Peyer's patch (tissue), 4 donors: ENCODE results near the gene KCNN1. TPM values are rescaled to one million over a fixed set of nuclear protein-coding genes. Genes with fewer than 3 reads are reported as not detected.

ENCODE experiments used
- DNase-seq, 3 donors: peaks; one replicate each; pipeline ENCODE4 v3.0.0-alpha.2; 2017 to 2019
- H3K27ac ChIP-seq, 4 donors: fragments of 200-600 bp; sonication (generic); one replicate each; pipeline ENCODE4 v1.5.1; 2016 to 2019
- H3K27me3 ChIP-seq, 2 donors: fragments of 200-600 bp; sonication (generic); one replicate each; pipeline ENCODE4 v1.5.1; 2019
- H3K36me3 ChIP-seq, 3 donors: fragments of 200-600 bp; sonication (generic); one replicate each; pipeline ENCODE4 v1.5.1; 2016 to 2019
- H3K4me1 ChIP-seq, 4 donors: fragments of 200-600 bp; sonication (generic); one replicate each; pipeline ENCODE4 v1.5.1; 2016 to 2019
- H3K4me3 ChIP-seq, 4 donors: fragments of 200-600 bp; sonication (generic); 1 replicate in 3 of 4; 2 replicates in 1 of 4; pipeline ENCODE4 v1.5.1; 2016 to 2019; ENCODE audit warnings: mild to moderate bottlenecking in 1 of 4
- H3K9me3 ChIP-seq, 4 donors: fragments of 200-600 bp; sonication (generic); one replicate each; pipeline ENCODE4 v1.5.1; 2016 to 2019; ENCODE audit warnings: mild to moderate bottlenecking in 1 of 4
- CTCF ChIP-seq, 6 experiments: fragments of 450-650 bp in 4 of 6; fragments of 200-600 bp in 2 of 6; sonication (generic) in 1 of 6; IDR thresholded peaks; one replicate each; pipeline ENCODE4 v1.5.1; 2017 to 2019; ENCODE audit warnings: antibody characterized with exemption in 6 of 6, mild to moderate bottlenecking in 3 of 6, moderate library complexity in 1 of 6
- POLR2A ChIP-seq, 2 donors: fragments of 450-650 bp; IDR thresholded peaks; one replicate each; pipeline ENCODE4 v1.5.1; 2017; ENCODE audit warnings: antibody characterized with exemption in 2 of 2, mild to moderate bottlenecking in 2 of 2, moderate library complexity in 2 of 2
- total RNA-seq, 4 donors: library from RNA; depleted of rRNA; stranded (reverse); fragments of >200 nt; gene quantifications; one replicate each; pipeline ENCODE4 v1.1.0, GENCODE V29; 2016

KCNN1 gene
- total RNA-seq, 4 donors from 2014 or later = not detected

GRCh38 chr19:17931532-17932191 lies 35.2 kb upstream of the KCNN1 start:
- TF ChIP-seq POLR2A (IDR thresholded peaks at IDR 0.05) (no peak), CTCF (IDR thresholded peaks at IDR 0.05) (no peak)
- no peaks in the 10 kb centered on the region for H3K27me3 ChIP-seq
- peaks cover 0 to 14% (median 10%) of the 10 kb centered on the region in 4 donors for H3K4me1 ChIP-seq
- peak overlapping the region in 3 of 4 donors; percentile 63 to 85 (median 82) for H3K4me3 ChIP-seq
- peaks cover 0 to 6% (median 0%) of the 10 kb centered on the region in 3 donors for H3K36me3 ChIP-seq
- no peaks in the 10 kb centered on the region for H3K9me3 ChIP-seq
- H3K27ac ChIP-seq = peak overlapping the region in 1 of 4 donors; percentile 86
- peak in 1 of 3 donors; percentile 45 for DNase-seq

DNA sequence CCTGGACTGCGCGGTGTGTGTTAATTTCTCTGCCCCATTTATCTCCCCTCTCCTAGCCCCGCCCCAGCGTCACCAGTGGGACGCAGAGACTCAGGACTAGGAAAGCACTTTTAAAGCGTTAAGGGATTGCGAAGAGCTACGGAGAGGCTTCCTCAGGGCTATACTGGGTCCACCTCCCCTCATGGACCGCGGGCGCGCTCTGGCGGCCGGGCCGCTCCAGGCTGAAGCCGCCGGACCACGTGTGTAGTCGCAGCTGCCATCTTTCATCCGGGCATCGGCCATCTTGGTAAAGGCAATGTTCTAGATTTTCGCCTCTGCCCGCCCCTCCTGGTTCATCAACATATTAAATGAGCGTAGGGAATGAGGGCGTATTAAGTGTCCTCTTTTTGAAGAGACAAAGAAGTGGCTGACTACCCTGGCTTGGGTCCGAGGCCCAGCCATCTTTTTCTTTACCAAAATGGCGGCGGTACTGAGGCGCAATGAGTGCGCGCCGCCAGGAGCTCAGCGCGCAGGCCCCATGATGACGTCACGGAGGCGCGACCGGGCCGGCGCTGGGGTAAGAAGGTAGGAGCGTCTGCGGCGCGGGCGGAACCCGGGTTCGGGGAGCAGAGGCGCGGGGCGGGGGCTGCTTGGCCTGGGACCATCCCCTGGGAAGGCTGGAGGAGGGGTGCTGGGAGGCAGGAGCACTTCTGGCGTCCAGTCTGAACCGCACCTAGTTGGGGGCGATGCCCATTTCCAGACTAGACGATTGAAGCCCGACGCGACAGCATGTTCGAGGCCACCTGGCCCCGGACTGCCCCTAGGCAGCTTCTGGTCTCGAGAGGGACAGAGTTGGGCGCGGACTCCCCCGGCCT lies 34.2 kb upstream of the KCNN1 start, which contains the start of gene CCDC124:
CCDC124 (plus strand) TSS at position 531 of the 854 bp plus-strand sequence. CDS start 3,406 bp downstream, outside the sequence.
- Histone ChIP-seq H3K4me3 (peak within 1 kb of the TSS; percentile 63 to 85 (median 76)), H3K36me3 (peaks cover 0 to 8% (median 0%) of the 10 kb centered on the region in 3 donors), H3K27ac (peak within 1 kb of the TSS; percentile 75 to 87 (median 82)), H3K9me3 (no peaks in the 10 kb centered on the region), H3K27me3 (no peaks in the 10 kb centered on the region), H3K4me1 (peaks cover 0 to 14% (median 10%) of the 10 kb centered on the region in 4 donors)
- DNase-seq = peak; percentile 90 to 96 (median 95)
- TF ChIP-seq POLR2A (IDR thresholded peaks at IDR 0.05) (peak; percentile 76 to 84), CTCF (IDR thresholded peaks at IDR 0.05) (peak; percentile 83 to 99 (median 96))

- Histone ChIP-seq H3K4me3 (peak overlapping the region; percentile 63 to 85 (median 76)), H3K27me3 (no peaks in the 10 kb centered on the region), H3K27ac (peak overlapping the region; percentile 75 to 87 (median 82)), H3K4me1 (peaks cover 0 to 14% (median 10%) of the 10 kb centered on the region in 4 donors), H3K9me3 (no peaks in the 10 kb centered on the region), H3K36me3 (peaks cover 0 to 8% (median 0%) of the 10 kb centered on the region in 3 donors)
- DNase-seq = peak in 1 of 3 donors; percentile 44
- TF ChIP-seq CTCF (IDR thresholded peaks at IDR 0.05) = no peak
- TF ChIP-seq POLR2A (IDR thresholded peaks at IDR 0.05) = no peak
Observed at GRCh38 chr19:17933414-17934129, 33.3 kb upstream of the KCNN1 start.

DNA sequence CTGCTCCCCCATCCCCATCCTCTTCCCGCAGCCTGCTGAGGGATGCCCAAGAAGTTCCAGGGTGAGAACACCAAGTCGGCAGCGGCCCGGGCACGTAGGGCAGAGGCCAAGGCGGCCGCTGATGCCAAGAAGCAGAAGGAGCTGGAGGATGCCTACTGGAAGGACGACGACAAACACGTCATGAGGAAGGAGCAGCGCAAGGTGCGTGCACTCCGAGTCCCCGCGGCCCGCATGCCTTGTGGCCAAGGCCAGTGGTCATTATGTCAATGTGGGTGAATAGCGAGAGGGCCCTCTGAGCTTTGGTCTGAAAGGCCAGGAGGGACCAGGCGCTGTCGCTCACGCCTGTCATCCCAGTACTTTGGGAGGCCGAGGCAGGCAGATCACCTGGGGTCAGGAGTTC lies 30.5 kb upstream of the KCNN1 start:
- H3K4me3 ChIP-seq = no peak overlapping the region
- no peaks in the 10 kb centered on the region for H3K27me3 ChIP-seq
- peaks cover 0 to 14% (median 10%) of the 10 kb centered on the region in 4 donors for H3K4me1 ChIP-seq
- DNase-seq = no peak
- H3K9me3 ChIP-seq = no peaks in the 10 kb centered on the region
- TF ChIP-seq POLR2A (IDR thresholded peaks at IDR 0.05) = no peak
- H3K36me3 ChIP-seq = peaks cover 0 to 18% (median 0%) of the 10 kb centered on the region in 3 donors
- no peak overlapping the region for H3K27ac ChIP-seq

DNA sequence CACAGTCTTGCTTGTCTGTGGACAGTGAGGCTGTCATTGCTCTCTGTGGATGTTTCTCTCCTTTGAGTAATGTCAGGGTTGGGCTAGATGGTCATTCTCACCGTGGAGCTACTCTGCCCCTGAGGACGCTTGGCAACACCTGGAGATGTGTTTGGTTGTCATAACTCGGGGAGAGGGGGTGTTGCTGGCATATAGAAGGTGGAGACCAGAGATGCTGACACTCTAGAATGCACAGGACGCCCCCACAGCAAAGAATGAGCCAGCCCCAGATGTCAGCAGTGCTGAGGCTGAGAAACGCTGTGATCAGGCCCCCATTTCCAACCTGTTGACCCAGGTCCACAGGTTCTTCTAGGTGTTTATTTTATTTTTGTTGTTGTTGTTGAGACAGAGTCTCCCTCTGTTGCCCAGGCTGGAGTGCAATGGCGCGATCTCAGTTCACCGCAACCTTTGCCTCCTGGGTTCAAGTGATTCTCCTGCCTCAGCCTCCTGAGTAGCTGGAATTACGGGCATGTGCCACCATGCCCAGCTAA lies 29.5 kb upstream of the KCNN1 start:
- Histone ChIP-seq H3K27me3 (no peaks in the 10 kb centered on the region), H3K36me3 (peaks cover 0 to 21% (median 0%) of the 10 kb centered on the region in 3 donors), H3K4me1 (peaks cover 0 to 10% (median 4%) of the 10 kb centered on the region in 4 donors), H3K4me3 (no peak overlapping the region), H3K27ac (no peak overlapping the region), H3K9me3 (no peaks in the 10 kb centered on the region)
- no peak for DNase-seq
- TF ChIP-seq POLR2A (IDR thresholded peaks at IDR 0.05) (no peak), CTCF (IDR thresholded peaks at IDR 0.05) (no peak)
